NCI-H526 treated with DMSO at 0.1 percent for 48 hours (cell line): ENCODE data around the gene TMEM178B.

Source experiments
- DNase-seq: peaks from one replicate; lab custom pipeline; 2025; lab: John Stamatoyannopoulos, UW

TMEM178B gene

DNA sequence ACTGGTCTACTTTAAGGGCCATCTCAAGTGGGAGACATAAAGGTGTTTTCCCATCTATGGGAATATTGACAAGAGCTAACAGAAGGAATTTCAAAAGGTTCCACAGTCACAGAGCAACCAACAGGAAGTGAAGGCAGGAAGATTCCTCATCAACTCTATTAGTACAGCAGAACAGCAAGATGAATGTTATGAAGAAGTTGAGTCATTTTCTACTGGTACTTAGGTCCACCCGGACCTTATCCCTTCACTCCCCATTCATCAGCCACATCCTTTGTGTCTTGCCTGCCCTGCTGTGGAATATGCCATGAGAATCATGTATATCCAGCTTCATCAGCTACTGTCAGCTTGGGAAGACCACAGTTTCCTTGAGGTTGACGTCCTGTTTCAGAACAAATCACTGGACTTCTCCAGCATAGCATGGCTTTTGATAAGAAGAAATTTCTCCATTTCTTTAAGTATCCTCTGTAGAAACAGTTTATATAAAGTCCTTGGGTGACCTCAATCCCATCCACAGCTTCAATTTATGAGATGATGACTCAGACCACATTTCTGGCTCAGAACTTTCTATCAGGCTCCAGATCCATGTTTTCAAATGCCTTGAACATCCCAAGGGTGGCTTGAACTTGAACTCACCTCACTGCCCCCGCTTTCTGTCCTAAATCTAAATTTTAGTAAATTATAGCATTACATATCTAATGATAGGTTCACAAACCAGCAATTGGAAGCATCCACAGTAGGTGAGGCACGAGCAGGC lies 392.5 kb downstream of the TMEM178B start:
- no peak for DNase-seq

DNA sequence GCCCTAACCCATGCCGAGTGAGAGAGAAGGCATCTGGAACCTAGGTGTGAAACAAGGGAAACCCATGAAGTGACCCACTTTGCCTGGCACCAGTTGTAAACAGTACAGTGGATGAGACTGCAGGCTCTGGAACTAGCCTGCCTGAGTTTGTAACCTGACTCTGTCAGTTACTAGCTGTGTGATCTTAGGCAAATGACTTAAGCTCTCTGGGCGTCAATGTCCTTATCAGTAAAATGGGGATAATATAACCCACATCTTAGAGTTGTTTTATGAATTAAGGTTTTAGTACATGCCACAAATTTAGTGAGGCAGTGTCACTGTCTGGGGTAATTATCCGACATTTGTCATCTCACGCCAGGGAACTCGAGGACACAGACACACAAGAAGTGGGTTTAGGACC lies 394.5 kb downstream of the TMEM178B start:
- DNase-seq, result peak; percentile 32

DNA sequence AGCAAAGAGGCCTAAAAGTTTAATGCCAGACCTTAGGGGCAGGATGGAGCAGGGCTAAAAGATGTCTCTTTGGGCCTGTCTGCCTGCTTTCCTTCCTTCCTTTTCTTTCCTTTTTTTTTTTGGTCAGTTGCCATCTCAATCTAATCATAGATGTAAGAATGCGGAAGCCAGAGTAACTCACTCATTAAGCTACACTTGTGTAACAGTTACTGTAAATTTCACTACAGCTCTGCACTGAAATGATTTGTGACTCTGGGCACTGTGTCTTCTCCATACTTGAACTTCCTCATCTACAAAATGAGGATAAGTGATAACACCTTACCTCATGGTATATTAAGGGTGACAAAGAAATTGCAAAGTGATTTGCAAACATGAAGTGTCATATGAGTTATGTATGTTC lies 401.8 kb downstream of the TMEM178B start:
- DNase-seq, result no peak

DNA sequence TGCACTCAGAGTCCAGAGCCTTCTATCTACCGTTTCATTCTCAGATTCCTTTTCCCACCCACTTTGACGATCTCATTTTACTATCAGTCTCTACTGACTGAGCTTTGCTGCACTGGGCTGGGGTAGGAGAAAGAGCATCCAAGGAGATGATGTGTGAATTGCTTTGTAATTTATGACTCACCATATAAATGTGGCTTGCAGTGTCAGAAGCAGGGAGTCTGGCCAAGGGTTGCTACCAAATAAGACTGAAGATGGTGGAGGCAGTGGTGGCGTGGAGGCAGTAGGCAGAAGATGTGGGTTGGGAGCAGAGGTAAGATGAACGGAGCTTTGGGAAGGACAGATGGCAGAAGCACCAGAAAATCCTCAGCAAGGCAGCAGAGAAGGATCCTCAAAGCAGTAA lies 404.0 kb downstream of the TMEM178B start:
- DNase-seq, result no peak

DNA sequence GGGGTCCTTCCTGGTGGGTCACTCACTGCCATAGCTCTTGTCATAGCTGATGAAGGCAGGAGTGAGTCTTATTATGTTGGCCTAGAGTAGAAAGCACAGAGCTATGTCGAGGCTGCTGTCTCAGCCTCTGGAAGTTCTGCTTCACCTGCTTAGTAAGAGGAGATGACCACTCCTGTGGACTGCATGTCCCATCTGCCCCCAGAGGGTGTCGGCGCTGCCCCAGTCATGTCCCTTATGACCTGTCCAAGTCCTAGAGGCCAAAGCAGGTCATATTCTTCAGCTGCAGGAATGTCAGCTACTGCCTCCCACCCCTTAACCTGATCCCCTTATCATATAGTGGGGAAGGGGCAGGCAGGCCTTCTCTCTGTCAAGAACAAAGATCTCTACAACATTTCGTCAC lies 405.0 kb downstream of the TMEM178B start:
- no peak for DNase-seq

DNA sequence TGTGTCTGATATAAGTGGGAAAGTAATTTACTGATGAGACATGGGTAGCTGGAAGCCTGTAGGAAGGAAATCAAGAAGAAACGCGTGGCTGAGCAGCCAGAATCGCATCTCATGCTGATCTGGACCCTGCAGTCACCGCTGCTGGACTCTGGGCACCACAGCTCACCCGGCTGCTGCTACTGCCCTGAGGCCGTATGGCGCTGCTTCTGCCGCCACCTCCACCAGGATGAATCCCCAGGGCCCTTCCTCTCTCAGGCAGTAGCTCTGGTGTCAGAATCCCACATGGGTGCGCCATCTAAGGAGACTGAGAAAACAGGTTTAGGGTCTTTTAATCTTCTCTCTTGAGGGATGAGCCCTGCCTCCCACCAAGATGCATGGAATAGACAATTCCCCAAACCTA lies 407.1 kb downstream of the TMEM178B start:
- no peak for DNase-seq

DNA sequence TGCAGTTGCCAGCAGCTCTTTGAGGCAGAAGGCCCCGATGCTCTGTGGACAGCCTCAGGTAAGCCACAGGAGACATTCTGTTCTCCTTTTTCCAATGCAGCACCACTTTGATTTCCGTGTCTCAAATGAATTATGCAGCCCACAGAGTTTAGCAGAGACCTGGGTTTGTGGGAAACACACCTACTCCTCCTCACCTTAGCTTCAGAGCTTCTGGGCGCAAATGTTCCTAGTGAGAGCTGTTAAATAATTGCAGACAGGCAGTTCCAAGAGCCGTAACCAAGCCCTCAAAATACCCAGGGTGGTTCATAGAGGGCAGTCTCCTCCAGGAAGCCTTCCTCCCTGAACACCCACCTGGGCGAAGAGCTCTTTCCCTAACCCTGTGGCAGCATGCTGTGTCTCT lies 408.1 kb downstream of the TMEM178B start:
- no peak for DNase-seq

DNA sequence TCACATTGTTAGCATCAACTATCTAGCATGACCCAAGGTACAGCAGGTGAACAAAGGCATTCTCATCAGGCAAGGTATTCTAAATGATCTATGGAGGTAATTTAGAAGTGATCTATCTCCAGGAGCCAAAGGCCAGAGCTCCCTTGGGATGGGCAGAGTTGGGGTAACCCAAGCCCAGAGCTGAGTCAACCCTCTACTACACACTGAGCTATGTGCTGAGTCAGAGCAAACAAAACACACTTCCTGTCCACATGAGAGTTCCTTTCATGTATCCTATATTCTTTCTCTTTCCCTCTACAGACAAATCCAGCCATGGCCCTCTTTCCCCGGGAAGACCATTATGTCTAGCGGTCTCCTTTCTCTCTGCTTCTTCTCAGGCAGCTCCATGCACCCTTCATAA lies 409.2 kb downstream of the TMEM178B start:
- no peak for DNase-seq

DNA sequence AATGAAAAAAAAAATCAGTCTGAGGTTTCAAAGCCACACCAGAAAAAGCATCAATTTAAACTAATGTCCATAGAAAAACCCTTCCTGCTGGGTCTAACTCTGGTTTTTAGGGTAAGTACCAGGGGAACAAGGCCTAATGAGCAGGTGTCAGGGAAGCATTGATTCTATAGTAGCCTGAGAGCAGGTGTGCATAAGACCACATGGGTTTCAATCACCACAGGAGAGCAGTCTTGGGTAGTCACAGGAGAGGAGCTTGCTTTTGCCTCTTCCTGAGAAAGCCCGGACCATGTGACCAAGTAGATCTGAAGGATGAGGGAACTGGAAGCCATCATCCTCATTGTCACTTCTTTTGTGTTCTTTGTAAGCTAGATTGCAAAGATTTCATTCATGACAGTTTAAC lies 411.0 kb downstream of the TMEM178B start:
- no peak for DNase-seq

DNA sequence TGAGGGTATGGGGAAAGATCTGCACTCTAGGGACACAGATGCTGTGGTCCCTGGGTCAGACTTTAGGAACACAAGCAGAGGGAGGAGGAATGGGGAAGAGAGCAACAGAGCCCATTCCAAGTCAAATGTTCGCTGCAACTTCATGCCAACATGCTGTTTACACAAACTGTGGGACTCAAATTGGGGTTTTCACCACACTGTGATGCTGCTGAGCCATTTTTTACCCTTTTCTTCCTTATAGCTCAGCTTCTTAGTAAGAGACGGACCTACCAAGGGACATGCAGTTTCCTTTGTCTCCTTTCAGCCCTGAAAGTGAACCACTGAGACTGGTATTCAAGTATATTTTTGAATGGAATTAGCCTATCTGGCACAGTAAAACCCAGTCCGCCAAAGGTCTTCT lies 413.1 kb downstream of the TMEM178B start:
- DNase-seq, result no peak

DNA sequence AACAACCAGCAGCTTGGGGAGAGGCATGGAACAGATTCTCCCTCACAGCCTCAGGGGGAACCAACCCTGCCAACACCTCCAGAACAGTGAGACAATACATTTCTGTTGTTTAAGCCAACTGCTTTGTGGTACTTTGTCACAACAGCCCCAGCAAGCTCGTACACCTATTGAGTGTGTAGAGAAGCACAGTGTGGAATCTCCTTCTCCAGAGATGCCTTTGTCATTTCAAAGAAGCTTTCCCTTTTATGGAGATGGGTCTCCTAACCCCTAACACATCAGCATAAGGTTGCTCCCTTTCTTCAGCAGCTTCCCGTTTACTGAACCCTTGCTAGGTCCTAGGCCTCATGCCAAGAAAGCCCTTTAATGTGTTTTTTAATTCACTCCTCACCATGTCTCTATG lies 416.6 kb downstream of the TMEM178B start:
- no peak for DNase-seq

DNA sequence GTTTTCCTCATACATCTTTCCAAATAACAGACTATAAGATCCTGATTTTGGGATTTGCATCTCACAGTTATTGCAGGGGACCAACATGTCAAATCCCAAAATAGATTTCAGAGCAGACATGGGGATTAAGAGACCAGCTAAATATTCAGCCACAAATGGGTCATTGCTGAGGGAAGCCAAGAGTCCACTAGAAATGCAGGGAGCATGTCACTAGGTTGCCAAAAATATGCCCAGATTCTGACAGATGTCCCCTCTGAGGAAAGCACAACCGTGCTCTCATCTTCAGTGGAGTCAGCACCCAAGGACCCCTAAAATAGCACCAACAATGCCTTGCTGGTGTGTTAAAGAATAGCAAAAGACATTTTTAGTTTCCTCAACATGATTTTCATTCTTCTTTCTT lies 421.2 kb downstream of the TMEM178B start:
- DNase-seq, result no peak

DNA sequence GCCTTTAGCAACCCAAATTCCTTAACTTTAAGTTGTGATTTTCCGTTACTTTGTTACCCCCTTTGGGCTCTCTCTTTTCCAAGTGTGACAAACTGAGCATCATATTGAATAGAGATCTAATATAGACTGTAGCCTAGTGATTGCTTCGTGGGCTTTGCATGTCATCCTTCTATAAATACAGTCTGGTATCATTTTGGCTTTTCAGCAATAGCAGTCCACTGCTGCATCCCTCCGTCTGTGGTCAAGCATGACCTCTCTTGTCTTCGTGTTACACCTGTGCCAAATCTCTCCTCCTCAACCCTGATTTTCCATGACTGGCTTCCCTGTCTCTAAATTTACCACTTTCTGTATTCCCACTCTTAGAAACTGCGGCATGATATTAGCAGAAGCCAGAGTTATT lies 423.5 kb downstream of the TMEM178B start:
- no peak for DNase-seq

DNA sequence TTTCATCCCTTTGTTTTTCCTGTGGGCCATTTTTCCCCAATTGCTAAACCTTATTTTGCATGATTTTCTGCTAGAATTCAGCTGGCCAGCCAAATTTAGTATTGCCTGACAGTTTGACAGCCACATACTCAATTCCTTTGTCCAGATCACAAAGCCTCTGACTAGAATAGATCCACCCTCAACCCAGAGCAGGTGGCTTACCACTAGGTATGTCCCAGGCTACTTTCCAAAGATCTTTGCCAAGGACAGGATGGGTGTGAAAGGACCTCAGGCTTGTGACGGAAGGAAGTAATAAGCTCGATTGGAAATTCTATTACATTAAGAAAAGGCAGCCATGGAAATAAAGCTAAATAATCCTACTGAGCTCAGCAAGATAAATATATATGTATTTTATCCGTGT lies 426.7 kb downstream of the TMEM178B start:
- no peak for DNase-seq

DNA sequence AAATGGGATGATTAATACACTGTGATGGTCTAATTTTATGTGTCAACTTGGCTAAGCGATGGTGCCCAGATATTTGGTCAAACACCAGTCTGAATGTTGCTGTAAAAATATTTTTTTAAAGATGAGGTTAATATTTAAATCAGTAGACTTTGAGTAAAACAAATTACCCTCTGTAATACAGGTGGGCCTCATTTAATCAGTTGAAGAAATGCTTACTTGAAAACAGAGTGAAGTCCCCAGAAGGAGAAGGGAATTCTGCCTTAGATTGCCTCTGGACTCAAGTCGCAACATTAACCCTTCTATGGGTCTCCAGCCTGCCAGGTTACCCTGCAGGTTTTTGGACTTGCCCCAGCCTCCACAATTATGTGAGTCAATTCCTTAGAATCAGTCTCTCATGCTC lies 427.6 kb downstream of the TMEM178B start:
- no peak for DNase-seq

DNA sequence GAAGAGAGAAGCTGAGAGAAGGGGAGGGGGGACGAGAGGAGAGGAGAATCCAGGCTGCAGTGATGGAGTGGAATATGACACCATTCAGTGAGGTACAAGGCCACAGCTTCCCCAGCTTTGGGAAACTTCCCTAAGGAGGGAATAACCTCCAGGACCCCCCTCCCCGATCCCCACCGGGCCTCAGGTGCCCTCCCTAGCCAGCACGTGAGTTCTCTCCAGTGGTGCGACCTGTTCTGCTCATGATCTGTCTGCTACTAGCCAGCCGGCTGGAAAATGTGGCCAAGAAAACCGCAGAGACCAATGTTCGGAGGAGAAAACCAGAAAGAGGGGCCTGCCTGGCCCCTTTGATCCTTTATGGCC lies 437.4 kb downstream of the TMEM178B start:
- DNase-seq, result peak; percentile 31

DNA sequence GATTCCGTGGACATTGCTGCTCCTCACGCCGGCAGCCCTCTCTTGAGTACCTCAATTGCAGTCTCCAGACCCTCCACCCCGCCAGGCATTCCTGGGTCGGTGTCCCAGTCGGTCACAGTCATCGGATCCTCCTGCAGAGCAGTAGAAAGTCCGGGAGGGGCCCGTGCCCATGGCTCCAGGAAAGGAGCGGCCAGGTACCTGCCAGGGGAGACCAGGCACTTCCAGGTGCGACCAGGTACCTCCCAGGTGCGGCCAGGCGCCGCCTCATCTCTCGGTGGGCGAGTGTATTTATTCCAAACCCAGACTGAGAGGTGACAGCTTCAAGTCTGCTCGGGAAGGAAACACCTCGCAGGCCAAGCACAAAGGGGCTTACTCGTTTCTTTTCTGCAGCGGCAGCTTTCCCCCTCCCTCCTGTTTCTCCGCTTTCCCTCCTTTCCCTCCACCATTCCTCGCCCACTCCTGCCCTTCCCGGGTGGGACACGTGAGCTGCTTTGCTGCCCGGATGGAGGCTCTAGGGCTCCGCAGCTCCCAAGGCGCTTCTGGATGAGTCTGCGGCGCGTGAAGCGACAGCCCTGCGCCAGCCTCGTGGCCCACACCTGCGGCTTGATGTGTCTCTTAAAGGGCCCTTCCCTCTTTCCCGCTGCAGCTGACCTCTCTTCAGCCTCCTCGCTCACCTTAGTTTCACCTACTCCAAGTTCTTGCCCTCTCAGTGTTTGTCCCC lies 438.0 kb downstream of the TMEM178B start:
- peak; percentile 33 for DNase-seq

DNA sequence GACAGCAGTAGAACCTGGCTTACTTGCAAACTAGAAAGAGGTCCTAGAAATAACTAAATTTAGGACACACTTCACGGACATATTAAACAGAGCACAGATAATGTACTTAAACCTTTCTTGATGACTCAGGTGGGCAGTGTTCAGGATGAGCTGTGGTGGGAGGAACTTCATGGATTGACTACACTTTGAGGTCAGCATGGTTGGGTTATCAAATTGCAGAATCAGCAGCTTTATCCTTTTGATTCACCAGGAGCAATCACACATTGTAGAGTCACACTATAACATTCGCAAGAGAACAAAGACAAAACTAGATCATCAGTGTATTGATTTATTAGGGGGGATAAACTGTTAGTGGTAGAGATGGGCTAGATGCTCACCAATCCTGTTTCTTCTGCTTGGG lies 438.7 kb downstream of the TMEM178B start:
- DNase-seq, result no peak

DNA sequence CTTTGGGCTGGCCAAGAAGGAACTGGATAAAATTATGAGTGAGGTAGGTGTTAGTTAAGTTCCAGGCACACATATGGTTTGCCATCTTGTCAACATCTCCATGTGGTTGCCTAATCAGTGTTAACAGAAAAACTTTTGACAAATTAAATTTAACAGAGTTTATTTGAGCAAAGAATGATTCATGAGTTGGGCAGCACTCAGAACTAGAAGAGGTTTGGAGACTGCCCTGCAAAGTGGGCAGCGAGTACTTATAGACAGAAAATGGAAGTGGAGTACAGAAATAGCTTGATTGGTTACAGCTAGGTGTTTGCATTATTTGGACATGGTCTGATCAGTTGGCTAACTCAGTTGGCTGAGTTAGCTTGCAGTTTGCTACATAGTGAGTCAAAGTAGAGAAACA lies 439.9 kb downstream of the TMEM178B start:
- no peak for DNase-seq

DNA sequence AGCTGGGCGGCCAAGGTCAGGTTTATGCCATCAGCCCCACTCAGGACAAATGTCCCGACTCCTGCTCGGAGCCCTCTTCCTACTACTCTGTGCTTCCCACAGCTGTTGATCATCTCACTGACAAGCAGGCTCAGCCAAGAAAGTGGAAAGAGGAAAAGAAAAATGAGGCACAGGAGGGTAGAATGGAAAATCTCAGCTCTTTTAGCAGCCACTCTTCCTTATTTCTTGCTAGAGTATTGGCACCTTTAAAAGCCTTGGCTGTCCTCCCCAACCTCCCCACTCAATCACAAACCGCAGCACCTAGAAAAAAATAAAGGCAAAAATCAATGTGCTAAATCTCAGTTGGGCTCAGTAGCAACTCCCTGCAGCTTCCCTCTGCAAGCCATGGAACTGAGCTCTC lies 442.1 kb downstream of the TMEM178B start:
- no peak for DNase-seq

DNA sequence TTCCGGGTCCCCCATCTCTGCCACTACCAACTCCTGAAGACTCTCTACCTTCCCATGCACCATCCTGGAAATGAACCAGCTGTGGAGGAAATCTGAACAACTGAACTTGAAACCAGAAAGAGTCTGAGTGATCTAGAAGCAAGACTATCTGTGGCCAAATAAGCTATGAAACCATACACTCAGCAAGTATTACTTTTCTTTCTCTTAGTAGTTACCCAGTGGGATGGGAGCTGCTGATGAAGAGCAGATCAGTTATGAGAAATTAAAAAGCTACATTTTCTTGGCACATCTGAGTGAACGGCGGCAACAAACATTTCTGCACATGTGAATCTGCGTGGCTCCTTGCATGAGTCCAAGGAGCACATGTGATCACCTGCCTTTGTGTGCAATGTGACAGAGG lies 445.8 kb downstream of the TMEM178B start:
- DNase-seq, result no peak

DNA sequence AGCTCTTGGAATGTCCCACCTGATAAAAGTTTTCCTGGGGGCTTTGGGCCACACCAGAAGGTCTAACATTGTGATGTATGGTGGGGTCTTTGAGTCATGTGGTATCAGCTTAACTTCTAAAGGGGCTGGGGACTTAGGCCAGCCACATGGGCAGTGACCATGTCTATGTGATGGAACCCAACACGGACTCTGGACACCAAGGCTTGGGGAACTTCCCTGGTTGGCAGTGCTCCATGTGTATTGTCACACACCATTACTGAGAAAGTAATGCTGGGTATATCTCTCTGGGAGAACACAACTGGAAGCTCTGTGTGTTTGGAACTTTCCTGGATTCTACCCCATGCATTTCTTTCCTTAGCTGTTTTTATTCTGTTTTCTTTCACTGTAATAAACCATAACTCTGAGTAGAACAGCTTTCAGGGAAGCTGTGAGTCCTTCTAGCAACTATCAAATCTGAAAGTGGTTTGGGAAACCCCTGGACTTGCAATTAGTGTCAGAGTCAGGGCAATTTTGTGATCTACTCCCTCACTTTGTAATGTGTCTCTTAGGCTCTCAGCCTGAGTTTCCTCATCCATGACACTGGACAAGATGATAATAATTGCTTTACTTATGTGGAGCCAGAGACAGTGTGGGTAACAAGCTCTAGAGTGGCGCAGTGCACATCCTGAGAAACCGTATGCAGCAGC lies 448.9 kb downstream of the TMEM178B start:
- DNase-seq, result no peak

DNA sequence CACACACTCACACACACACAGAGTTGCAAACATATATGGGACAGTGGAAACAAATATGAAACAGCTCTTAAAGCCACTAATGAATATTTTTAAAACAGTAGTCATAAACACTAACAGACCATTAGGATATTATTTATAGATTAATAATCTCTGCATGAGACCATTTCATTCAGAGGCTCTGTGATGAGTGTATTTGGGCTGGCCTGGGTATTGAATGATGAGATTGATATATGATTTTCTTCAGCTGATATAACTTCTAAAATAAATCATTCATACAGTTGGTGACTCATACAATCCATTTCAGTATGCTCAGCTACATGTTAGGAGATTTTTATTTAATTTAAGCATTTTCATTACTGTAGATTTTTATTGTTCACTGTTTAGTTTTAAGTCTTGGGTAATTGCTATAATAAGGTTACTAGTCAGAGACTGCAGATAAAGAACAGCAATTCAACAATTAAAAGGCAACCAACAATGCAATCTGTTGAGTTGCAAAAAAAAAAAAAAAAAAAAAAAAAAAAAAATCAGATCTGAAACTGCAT lies 452.2 kb downstream of the TMEM178B start:
- DNase-seq, result no peak
